ENCODE measurements around the gene CSNK2A1. TPM values are rescaled to one million over a fixed set of nuclear protein-coding genes. Genes with fewer than 3 reads are reported as not detected.

The CSNK2A1 gene
- polyA plus RNA-seq, 1 donor, result 120 TPM

- no peak for DNase-seq
Measured at GRCh38 chr20:496126-496696, 47.4 kb downstream of the CSNK2A1 start.

GRCh38 chr20:492159-492558 is 51.4 kb downstream of the CSNK2A1 start:
- no CpG with 5 or more reads among the region's 5 CpGs for WGBS (ENCODE audit: insufficient coverage, low lambda C conversion rate)
- H3K36me3 ChIP-seq (ENCODE audit: control insufficient read depth, insufficient read depth, low read length), result peaks cover 82% of the 10 kb centered on the region
- no peak overlapping the region for H3K4me3 ChIP-seq (ENCODE audit: low read length)
- H3K27me3 ChIP-seq (ENCODE audit: control insufficient read depth, insufficient read depth, low read length), result no peaks in the 10 kb centered on the region
- no peak for DNase-seq
- no peaks in the 10 kb centered on the region for H3K9me3 ChIP-seq (ENCODE audit: control insufficient read depth, low read depth, low read length)
- H3K4me1 ChIP-seq (ENCODE audit: control insufficient read depth, insufficient read depth, low read length), result no peaks in the 10 kb centered on the region
- no peak overlapping the region for H3K27ac ChIP-seq (ENCODE audit: low read length)

More at GRCh38 chr20:496126-496696, 47.4 kb downstream of the CSNK2A1 start:
- H3K4me1 ChIP-seq (ENCODE audit: control insufficient read depth, insufficient read depth, low read length), result no peaks in the 10 kb centered on the region
- H3K27ac ChIP-seq (ENCODE audit: low read length), result no peak overlapping the region
- no peak overlapping the region for H3K4me3 ChIP-seq (ENCODE audit: low read length)
- no peaks in the 10 kb centered on the region for H3K27me3 ChIP-seq (ENCODE audit: control insufficient read depth, insufficient read depth, low read length)
- WGBS (ENCODE audit: insufficient coverage, low lambda C conversion rate), result no CpG with 5 or more reads among the region's 2 CpGs
- H3K9me3 ChIP-seq (ENCODE audit: control insufficient read depth, low read depth, low read length), result no peaks in the 10 kb centered on the region
- H3K36me3 ChIP-seq (ENCODE audit: control insufficient read depth, insufficient read depth, low read length), result peaks cover 75% of the 10 kb centered on the region

GRCh38 chr20:487655-488054 is 55.9 kb downstream of the CSNK2A1 start:
- H3K4me3 ChIP-seq (ENCODE audit: low read length), result no peak overlapping the region
- no peak overlapping the region for H3K27ac ChIP-seq (ENCODE audit: low read length)
- no peak for DNase-seq
- WGBS (ENCODE audit: insufficient coverage, low lambda C conversion rate), result no CpG with 5 or more reads among the region's 4 CpGs
- H3K9me3 ChIP-seq (ENCODE audit: control insufficient read depth, low read depth, low read length), result no peaks in the 10 kb centered on the region
- no peaks in the 10 kb centered on the region for H3K4me1 ChIP-seq (ENCODE audit: control insufficient read depth, insufficient read depth, low read length)
- H3K36me3 ChIP-seq (ENCODE audit: control insufficient read depth, insufficient read depth, low read length), result peaks cover 91% of the 10 kb centered on the region
- no peaks in the 10 kb centered on the region for H3K27me3 ChIP-seq (ENCODE audit: control insufficient read depth, insufficient read depth, low read length)

GRCh38 chr20:483815-484644 is 59.6 kb downstream of the CSNK2A1 start:
- Histone ChIP-seq H3K27ac (ENCODE audit: low read length) (no peak overlapping the region), H3K27me3 (ENCODE audit: control insufficient read depth, insufficient read depth, low read length) (no peaks in the 10 kb centered on the region), H3K4me3 (ENCODE audit: low read length) (no peak overlapping the region), H3K36me3 (ENCODE audit: control insufficient read depth, insufficient read depth, low read length) (peaks cover 82% of the 10 kb centered on the region), H3K4me1 (ENCODE audit: control insufficient read depth, insufficient read depth, low read length) (no peaks in the 10 kb centered on the region), H3K9me3 (ENCODE audit: control insufficient read depth, low read depth, low read length) (no peaks in the 10 kb centered on the region)
- DNase-seq, result no peak
- WGBS (ENCODE audit: insufficient coverage, low lambda C conversion rate), result no CpG with 5 or more reads among the region's 9 CpGs

- no peaks in the 10 kb centered on the region for H3K4me1 ChIP-seq (ENCODE audit: control insufficient read depth, insufficient read depth, low read length)
- H3K27me3 ChIP-seq (ENCODE audit: control insufficient read depth, insufficient read depth, low read length), result no peaks in the 10 kb centered on the region
- no peaks in the 10 kb centered on the region for H3K9me3 ChIP-seq (ENCODE audit: control insufficient read depth, low read depth, low read length)
- no CpG with 5 or more reads among the region's 1 CpG for WGBS (ENCODE audit: insufficient coverage, low lambda C conversion rate)
- H3K4me3 ChIP-seq (ENCODE audit: low read length), result no peak overlapping the region
- H3K36me3 ChIP-seq (ENCODE audit: control insufficient read depth, insufficient read depth, low read length), result peaks cover 68% of the 10 kb centered on the region
- no peak for DNase-seq
- no peak overlapping the region for H3K27ac ChIP-seq (ENCODE audit: low read length)
Measured at GRCh38 chr20:481167-481566, 62.4 kb downstream of the CSNK2A1 start.

GRCh38 chr20:480044-480443 is 63.5 kb downstream of the CSNK2A1 start:
- Histone ChIP-seq H3K36me3 (ENCODE audit: control insufficient read depth, insufficient read depth, low read length) (peaks cover 58% of the 10 kb centered on the region), H3K27ac (ENCODE audit: low read length) (no peak overlapping the region), H3K27me3 (ENCODE audit: control insufficient read depth, insufficient read depth, low read length) (no peaks in the 10 kb centered on the region), H3K9me3 (ENCODE audit: control insufficient read depth, low read depth, low read length) (no peaks in the 10 kb centered on the region), H3K4me3 (ENCODE audit: low read length) (no peak overlapping the region), H3K4me1 (ENCODE audit: control insufficient read depth, insufficient read depth, low read length) (no peaks in the 10 kb centered on the region)
- DNase-seq, result no peak
- 84% methylated on average over 3 of the region's 3 CpGs for WGBS (ENCODE audit: insufficient coverage, low lambda C conversion rate)

- no peak overlapping the region for H3K27ac ChIP-seq (ENCODE audit: low read length)
- H3K36me3 ChIP-seq (ENCODE audit: control insufficient read depth, insufficient read depth, low read length), result peaks cover 54% of the 10 kb centered on the region
- H3K9me3 ChIP-seq (ENCODE audit: control insufficient read depth, low read depth, low read length), result no peaks in the 10 kb centered on the region
- H3K27me3 ChIP-seq (ENCODE audit: control insufficient read depth, insufficient read depth, low read length), result no peaks in the 10 kb centered on the region
- WGBS (ENCODE audit: insufficient coverage, low lambda C conversion rate), result no CpG with 5 or more reads among the region's 2 CpGs
- no peaks in the 10 kb centered on the region for H3K4me1 ChIP-seq (ENCODE audit: control insufficient read depth, insufficient read depth, low read length)
- no peak overlapping the region for H3K4me3 ChIP-seq (ENCODE audit: low read length)
- DNase-seq, result no peak
Measured at GRCh38 chr20:479487-479886, 64.1 kb downstream of the CSNK2A1 start.

- H3K4me3 ChIP-seq (ENCODE audit: low read length), result no peak overlapping the region
- WGBS (ENCODE audit: insufficient coverage, low lambda C conversion rate), result no CpG with 5 or more reads among the region's 3 CpGs
- H3K4me1 ChIP-seq (ENCODE audit: control insufficient read depth, insufficient read depth, low read length), result no peaks in the 10 kb centered on the region
- peak; percentile 40 to 49 for DNase-seq
- no peak overlapping the region for H3K27ac ChIP-seq (ENCODE audit: low read length)
- no peaks in the 10 kb centered on the region for H3K27me3 ChIP-seq (ENCODE audit: control insufficient read depth, insufficient read depth, low read length)
- H3K36me3 ChIP-seq (ENCODE audit: control insufficient read depth, insufficient read depth, low read length), result peaks cover 49% of the 10 kb centered on the region
- H3K9me3 ChIP-seq (ENCODE audit: control insufficient read depth, low read depth, low read length), result no peaks in the 10 kb centered on the region
Measured at GRCh38 chr20:478949-479429, 64.6 kb downstream of the CSNK2A1 start.

- H3K27me3 ChIP-seq (ENCODE audit: control insufficient read depth, insufficient read depth, low read length), result no peaks in the 10 kb centered on the region
- 95% methylated on average over 4 of the region's 8 CpGs for WGBS (ENCODE audit: insufficient coverage, low lambda C conversion rate)
- H3K4me1 ChIP-seq (ENCODE audit: control insufficient read depth, insufficient read depth, low read length), result no peaks in the 10 kb centered on the region
- H3K27ac ChIP-seq (ENCODE audit: low read length), result no peak overlapping the region
- H3K9me3 ChIP-seq (ENCODE audit: control insufficient read depth, low read depth, low read length), result no peaks in the 10 kb centered on the region
- no peak for DNase-seq
- H3K36me3 ChIP-seq (ENCODE audit: control insufficient read depth, insufficient read depth, low read length), result peaks cover 42% of the 10 kb centered on the region
- H3K4me3 ChIP-seq (ENCODE audit: low read length), result no peak overlapping the region
Measured at GRCh38 chr20:478010-478948, 65.3 kb downstream of the CSNK2A1 start.

Measured in large intestine (tissue), 3 donors.